T-cell (primary cell): ENCODE data around the gene TMEM219. TPM values are rescaled to one million over a fixed set of nuclear protein-coding genes. Genes with fewer than 3 reads are reported as not detected.

Source experiments
- ATAC-seq, 4 experiments: fragments of 200-7000 bp in 3 of 4; fragments of 150-1000 bp in 1 of 4; cut with Tn5 transposase; replicated peaks in 1 of 4; 1 replicate in 3 of 4; 2 replicates in 1 of 4; pipeline ENCODE4 v1.10.0; 2021; ENCODE audit warnings: moderate library complexity in 3 of 4, mild to moderate bottlenecking in 2 of 4, moderate number of reproducible peaks in 1 of 4
- CTCF ChIA-PET, 2 donors: fragments of 300-600 bp; sonication (Branson Sonifier 250); formaldehyde crosslinking; loops; one replicate each; lab custom pipeline; 2022; ENCODE audit warnings: antibody characterized with exemption in 2 of 2; lab: Charles Lee
- POLR2A ChIA-PET, 2 donors: fragments of 300-600 bp; sonication (Branson Sonifier 250); formaldehyde crosslinking; loops; one replicate each; lab custom pipeline; 2022; ENCODE audit warnings: antibody characterized with exemption in 2 of 2; lab: Charles Lee
- DNase-seq, 35 experiments: peaks; one replicate each; pipeline versions ENCODE4 v3.0.0 to v3.0.0-alpha.2; 2013 to 2023
- H3K27ac ChIP-seq: one replicate; pipeline ENCODE4 v1.5.1; 2013; ENCODE audit warnings: low read length
- H3K27me3 ChIP-seq, 2 experiments: replicated peaks in 1 of 2; 1 replicate in 1 of 2; 2 replicates in 1 of 2; pipeline versions ENCODE4 v1.6.1 to v1.7.0; 2013; ENCODE audit warnings: low read length in 1 of 2, mixed read lengths in 1 of 2; ENCODE audit not compliant: control insufficient read depth in 2 of 2, insufficient read depth in 2 of 2; ENCODE audit errors: extremely low read depth in 1 of 2
- H3K36me3 ChIP-seq, 2 donors: 1 replicate in 1 of 2; 2 replicates in 1 of 2; pipeline versions ENCODE4 v1.6.1 to v1.7.0; 2013; ENCODE audit warnings: low read length in 1 of 2; ENCODE audit not compliant: control insufficient read depth in 2 of 2, insufficient read depth in 1 of 2; ENCODE audit errors: extremely low read depth in 1 of 2
- H3K4me1 ChIP-seq, 2 experiments: 1 replicate in 1 of 2; 2 replicates in 1 of 2; pipeline versions ENCODE4 v1.6.1 to v1.7.0; 2013; ENCODE audit warnings: low read length in 2 of 2, mixed read lengths in 1 of 2; ENCODE audit not compliant: insufficient read depth in 2 of 2, control insufficient read depth in 1 of 2; ENCODE audit errors: extremely low read depth in 1 of 2
- H3K4me3 ChIP-seq, 2 donors: 1 replicate in 1 of 2; 2 replicates in 1 of 2; pipeline versions ENCODE4 v1.5.1 to v1.7.0; 2013; ENCODE audit warnings: mild to moderate bottlenecking in 2 of 2, low read length in 1 of 2, moderate library complexity in 1 of 2; ENCODE audit not compliant: control insufficient read depth in 1 of 2; ENCODE audit errors: extremely low read depth in 1 of 2
- H3K9me3 ChIP-seq: 2 replicates; pipeline ENCODE4 v1.7.0; 2013
- H3K27ac Mint-ChIP-seq, 2 donors: one replicate each; pipeline ENCODE4 v1.8.0; 2020 to 2021; ENCODE audit warnings: mild to moderate bottlenecking in 2 of 2, mixed read lengths in 2 of 2
- H3K27me3 Mint-ChIP-seq, 2 donors: one replicate each; pipeline ENCODE4 v1.8.0; 2021 to 2022; ENCODE audit warnings: mixed read lengths in 2 of 2
- H3K36me3 Mint-ChIP-seq: one replicate; pipeline ENCODE4 v1.8.0; 2021; ENCODE audit warnings: mixed read lengths
- H3K4me1 Mint-ChIP-seq, 3 donors: one replicate each; pipeline ENCODE4 v1.8.0; 2020 to 2022; ENCODE audit warnings: mixed read lengths in 3 of 3, mild to moderate bottlenecking in 1 of 3
- H3K4me3 Mint-ChIP-seq, 3 donors: one replicate each; pipeline ENCODE4 v1.8.0; 2020 to 2022; ENCODE audit warnings: mild to moderate bottlenecking in 3 of 3, mixed read lengths in 3 of 3, moderate library complexity in 3 of 3
- H3K9me3 Mint-ChIP-seq, 3 donors: one replicate each; pipeline ENCODE4 v1.8.0; 2020 to 2022; ENCODE audit warnings: mixed read lengths in 3 of 3
- WGBS: methylation state at CpG from one replicate; pipeline ENCODE4 v1.1.5; 2013; ENCODE audit warnings: missing lambda C conversion rate; ENCODE audit not compliant: insufficient coverage; 5-methylcytosine and 5-hydroxymethylcytosine counted together
- total RNA-seq, 35 experiments: library from RNA in 6 of 35; stranded (reverse) in 6 of 35; fragments of 120-200 nt in 1 of 35; gene quantifications; one replicate each; pipeline versions ENCODE4 v1.2.1 to v1.2.4 and lab custom pipeline; 2013 to 2026

The TMEM219 gene
- total RNA-seq, 5 donors from 2014 or later (not counting 1 experiment from before 2014, with no cell fraction given): 66.7 to 93.9 (median 80.4) TPM

- no peak for DNase-seq
- peak overlapping the region; percentile 78 for H3K27ac ChIP-seq
- H3K4me3 Mint-ChIP-seq: peak overlapping the region; percentile 85 to 97 (median 90)
- H3K4me1 ChIP-seq: peaks cover 13 to 33% of the 10 kb centered on the region in 2 experiments
- no peaks in the 10 kb centered on the region for H3K9me3 Mint-ChIP-seq
- H3K4me1 Mint-ChIP-seq: peaks cover 23 to 41% (median 36%) of the 10 kb centered on the region in 3 donors
- H3K27me3 ChIP-seq: no peaks in the 10 kb centered on the region
- no peaks in the 10 kb centered on the region for H3K9me3 ChIP-seq
- no peak for ATAC-seq
- H3K36me3 ChIP-seq: peaks cover 9 to 30% of the 10 kb centered on the region in 2 donors
- H3K27me3 Mint-ChIP-seq: no peaks in the 10 kb centered on the region
- H3K27ac Mint-ChIP-seq: peak overlapping the region; percentile 83 to 93
- CTCF ChIA-PET: interaction anchor here in 1 of 2 donors (0.6 to 3.9 kb wide), 2 partner anchors 14 to 127 kb away, joined by 3 to 22 read pairs; partner anchors contain the start of gene TMEM219
- POLR2A ChIA-PET: interaction anchor here in 1 of 2 donors (0.5 kb wide), 1 partner anchor 42 kb away, joined by 6 read pairs; no protein-coding TSS in a partner anchor
- WGBS: 22% methylated on average over 6 of the region's 6 CpGs
- H3K4me3 ChIP-seq: no peak overlapping the region
- peaks cover 23% of the 10 kb centered on the region for H3K36me3 Mint-ChIP-seq
Measured at GRCh38 chr16:29975811-29976511, 14.1 kb downstream of the TMEM219 start.

GRCh38 chr16:29977063-29977825 is 15.4 kb downstream of the TMEM219 start:
- DNase-seq (no peak), ATAC-seq (no peak)
- H3K36me3 Mint-ChIP-seq: peaks cover 27% of the 10 kb centered on the region
- peaks cover 9 to 42% of the 10 kb centered on the region in 2 donors for H3K36me3 ChIP-seq
- H3K4me1 Mint-ChIP-seq: peaks cover 23 to 41% (median 36%) of the 10 kb centered on the region in 3 donors
- H3K27me3 Mint-ChIP-seq: no peaks in the 10 kb centered on the region
- no peaks in the 10 kb centered on the region for H3K9me3 ChIP-seq
- H3K27ac ChIP-seq: no peak overlapping the region
- no peak overlapping the region for H3K4me3 Mint-ChIP-seq
- CTCF ChIA-PET: no interaction called here
- H3K27ac Mint-ChIP-seq: peak overlapping the region in 1 of 2 donors; percentile 66
- POLR2A ChIA-PET: no interaction called here
- no peak overlapping the region for H3K4me3 ChIP-seq
- H3K27me3 ChIP-seq: no peaks in the 10 kb centered on the region
- H3K9me3 Mint-ChIP-seq: no peaks in the 10 kb centered on the region
- 100% methylated on average over 2 of the region's 9 CpGs for WGBS
- H3K4me1 ChIP-seq: peaks cover 13 to 33% of the 10 kb centered on the region in 2 experiments

- ChIA-PET POLR2A (no interaction called here), CTCF (interaction anchor here in 1 of 2 donors (0.6 kb wide), 1 partner anchor 78 kb away, joined by 6 read pairs; the partner anchor contains the start of gene ASPHD1)
- H3K27ac Mint-ChIP-seq: peak overlapping the region in 1 of 2 donors; percentile 16
Measured at GRCh38 chr16:29978081-29978480, 16.2 kb downstream of the TMEM219 start.

GRCh38 chr16:29978564-29979270 is 16.8 kb downstream of the TMEM219 start:
- ATAC-seq (no peak), DNase-seq (no peak)
- no peak overlapping the region for H3K4me3 ChIP-seq
- WGBS: 100% methylated on average over 3 of the region's 9 CpGs
- H3K27me3 Mint-ChIP-seq: no peaks in the 10 kb centered on the region
- no peak overlapping the region for H3K27ac ChIP-seq
- no peaks in the 10 kb centered on the region for H3K9me3 ChIP-seq
- H3K4me1 ChIP-seq: peaks cover 13 to 27% of the 10 kb centered on the region in 2 experiments
- H3K4me3 Mint-ChIP-seq: no peak overlapping the region
- H3K9me3 Mint-ChIP-seq: no peaks in the 10 kb centered on the region
- CTCF ChIA-PET: interaction anchor here in 1 of 2 donors (0.6 kb wide), 1 partner anchor 78 kb away, joined by 6 read pairs; the partner anchor contains the start of gene ASPHD1
- POLR2A ChIA-PET: no interaction called here
- H3K27me3 ChIP-seq: no peaks in the 10 kb centered on the region
- H3K4me1 Mint-ChIP-seq: peaks cover 23 to 33% (median 28%) of the 10 kb centered on the region in 3 donors
- H3K36me3 ChIP-seq: peaks cover 9 to 57% of the 10 kb centered on the region in 2 donors
- peaks cover 40% of the 10 kb centered on the region for H3K36me3 Mint-ChIP-seq
- H3K27ac Mint-ChIP-seq: peak overlapping the region in 1 of 2 donors; percentile 28

More at GRCh38 chr16:29978081-29978480, 16.2 kb downstream of the TMEM219 start:
- Mint-ChIP-seq H3K27me3 (no peaks in the 10 kb centered on the region), H3K9me3 (no peaks in the 10 kb centered on the region), H3K36me3 (peaks cover 35% of the 10 kb centered on the region), H3K4me3 (no peak overlapping the region), H3K4me1 (peaks cover 23 to 37% (median 32%) of the 10 kb centered on the region in 3 donors)
- no peak for ATAC-seq
- Histone ChIP-seq H3K27me3 (no peaks in the 10 kb centered on the region), H3K36me3 (peaks cover 9 to 50% of the 10 kb centered on the region in 2 donors), H3K4me1 (peaks cover 13 to 31% of the 10 kb centered on the region in 2 experiments), H3K27ac (no peak overlapping the region), H3K9me3 (no peaks in the 10 kb centered on the region), H3K4me3 (no peak overlapping the region)
- 100% methylated on average over 6 of the region's 9 CpGs for WGBS
- no peak for DNase-seq

GRCh38 chr16:29982560-29983419 is 20.9 kb downstream of the TMEM219 start:
- Mint-ChIP-seq H3K4me1 (peaks cover 0 to under 1% (median 0%) of the 10 kb centered on the region in 3 donors), H3K27ac (no peak overlapping the region), H3K9me3 (no peaks in the 10 kb centered on the region), H3K27me3 (no peaks in the 10 kb centered on the region), H3K36me3 (peaks cover 58% of the 10 kb centered on the region), H3K4me3 (no peak overlapping the region)
- CTCF ChIA-PET: interaction anchor here in 1 of 2 donors (0.6 kb wide), 1 partner anchor 22 kb away, joined by 4 read pairs; no protein-coding TSS in a partner anchor
- H3K27me3 ChIP-seq: no peaks in the 10 kb centered on the region
- ATAC-seq: no peak
- peaks cover 12 to 96% of the 10 kb centered on the region in 2 donors for H3K36me3 ChIP-seq
- H3K4me3 ChIP-seq: no peak overlapping the region
- no peaks in the 10 kb centered on the region for H3K9me3 ChIP-seq
- H3K4me1 ChIP-seq: no peaks in the 10 kb centered on the region
- POLR2A ChIA-PET: no interaction called here
- WGBS: 98% methylated on average over 16 of the region's 24 CpGs
- H3K27ac ChIP-seq: no peak overlapping the region
- no peak for DNase-seq
